ENCODE measurements around the gene NPFFR1.

The NPFFR1 gene, protein sequence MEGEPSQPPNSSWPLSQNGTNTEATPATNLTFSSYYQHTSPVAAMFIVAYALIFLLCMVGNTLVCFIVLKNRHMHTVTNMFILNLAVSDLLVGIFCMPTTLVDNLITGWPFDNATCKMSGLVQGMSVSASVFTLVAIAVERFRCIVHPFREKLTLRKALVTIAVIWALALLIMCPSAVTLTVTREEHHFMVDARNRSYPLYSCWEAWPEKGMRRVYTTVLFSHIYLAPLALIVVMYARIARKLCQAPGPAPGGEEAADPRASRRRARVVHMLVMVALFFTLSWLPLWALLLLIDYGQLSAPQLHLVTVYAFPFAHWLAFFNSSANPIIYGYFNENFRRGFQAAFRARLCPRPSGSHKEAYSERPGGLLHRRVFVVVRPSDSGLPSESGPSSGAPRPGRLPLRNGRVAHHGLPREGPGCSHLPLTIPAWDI

DNA sequence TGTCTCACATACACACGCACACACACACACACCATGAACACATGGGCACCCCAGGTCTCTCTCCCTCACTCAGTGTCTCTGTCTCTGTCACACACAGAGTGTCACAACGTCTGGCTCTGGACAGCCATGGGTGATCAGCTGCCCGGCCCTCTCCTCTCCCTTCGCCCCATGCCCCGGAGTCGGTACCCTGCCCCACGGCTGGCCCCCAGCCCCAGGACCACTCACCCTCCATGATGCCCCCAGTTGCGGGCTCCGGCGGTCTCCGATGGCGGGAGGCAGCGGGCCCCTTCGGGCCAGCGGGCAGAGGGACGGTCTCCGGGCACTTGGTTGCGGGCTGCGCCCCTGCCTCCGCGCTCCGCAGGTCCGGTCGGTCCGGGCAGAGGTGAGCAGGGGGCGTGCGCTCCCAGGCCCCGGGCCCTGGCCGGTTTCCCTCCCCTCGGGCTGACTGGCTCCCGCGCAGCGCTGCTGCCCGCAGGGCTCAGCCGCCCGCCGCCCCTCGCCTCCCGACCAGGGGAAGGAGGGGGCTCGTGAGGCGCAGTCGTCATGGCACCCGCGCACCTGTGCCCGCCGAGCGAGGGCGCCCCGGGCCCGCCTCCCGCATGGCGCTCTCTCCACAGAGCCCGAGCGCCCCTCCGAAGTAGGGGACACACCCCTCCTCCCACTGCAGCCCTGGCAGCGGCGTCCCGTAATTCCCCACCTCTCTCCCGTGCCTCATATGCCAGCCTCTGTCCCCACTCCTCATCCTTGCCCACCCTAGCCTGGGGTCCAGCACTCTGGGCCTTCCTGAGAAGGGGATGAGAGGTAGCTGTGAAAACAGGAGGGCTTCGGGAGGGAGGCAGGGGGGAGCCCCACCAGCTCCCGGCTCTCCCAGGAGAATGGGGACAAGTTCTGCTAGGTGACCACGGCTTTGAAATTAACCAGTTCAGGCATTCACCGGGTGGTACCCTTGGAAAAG lies at the start of gene NPFFR1:
NPFFR1 (minus strand) TSS at position 560 of the 955 bp plus-strand sequence; CDS start at position 232, 328 bp downstream.
- DNase-seq = no peak

DNA sequence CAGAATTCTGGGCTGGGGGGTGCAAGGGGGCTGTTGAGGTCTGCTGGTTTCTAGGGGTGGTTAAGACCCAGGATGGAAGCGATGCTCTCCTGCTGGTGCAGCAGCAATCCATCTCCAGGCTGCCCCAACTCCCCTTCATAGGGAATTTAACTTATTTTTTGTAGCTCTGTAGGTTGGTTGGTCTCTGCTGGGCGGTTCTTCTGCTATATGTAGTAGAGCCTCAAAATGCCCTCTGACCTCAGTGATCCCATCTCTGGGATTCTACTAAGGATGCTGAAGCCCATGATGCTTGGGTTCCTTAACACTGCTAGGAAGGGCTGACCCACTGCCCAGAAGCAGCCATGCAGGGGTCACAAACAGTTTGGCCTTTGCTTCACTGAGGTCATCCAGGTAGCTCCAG lies 49.5 kb upstream of the NPFFR1 start:
- DNase-seq = no peak

DNA sequence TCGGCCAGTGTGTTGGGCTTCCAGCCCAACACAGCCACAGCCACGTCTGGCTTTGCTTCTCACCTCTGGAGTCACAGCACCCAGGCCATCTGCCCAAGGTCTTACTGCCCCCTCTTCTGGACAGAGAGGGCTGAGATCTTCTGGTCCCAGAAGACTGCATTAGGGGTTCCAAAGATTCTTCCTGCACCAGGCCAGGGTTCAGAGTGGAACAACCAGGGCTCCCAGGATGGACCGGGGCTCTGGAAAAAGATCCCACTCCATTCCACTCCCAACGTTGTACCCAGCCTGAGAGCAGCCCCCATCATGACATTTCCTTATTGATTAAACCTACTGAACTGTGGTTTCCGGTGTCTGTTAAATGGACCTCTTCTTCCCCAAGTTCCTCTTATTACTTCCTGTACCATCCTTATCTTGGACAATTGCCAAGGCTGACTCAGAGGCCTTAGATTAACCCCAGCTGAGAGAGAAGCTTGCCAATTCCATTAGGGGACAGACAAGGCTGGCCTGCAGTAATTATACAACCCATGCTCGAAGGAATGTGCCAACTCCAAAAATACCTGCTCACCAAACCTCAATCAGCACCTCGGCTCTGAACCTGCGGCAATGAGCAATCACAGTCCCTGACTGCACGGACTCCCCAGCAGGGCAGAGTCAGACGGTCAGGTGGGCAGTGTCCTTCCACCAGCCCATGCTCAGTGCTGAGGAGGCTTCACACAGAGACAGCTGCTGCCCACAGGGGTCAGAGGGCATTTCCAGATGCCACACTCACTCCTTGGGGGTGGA lies 47.9 kb upstream of the NPFFR1 start:
- no peak for DNase-seq

DNA sequence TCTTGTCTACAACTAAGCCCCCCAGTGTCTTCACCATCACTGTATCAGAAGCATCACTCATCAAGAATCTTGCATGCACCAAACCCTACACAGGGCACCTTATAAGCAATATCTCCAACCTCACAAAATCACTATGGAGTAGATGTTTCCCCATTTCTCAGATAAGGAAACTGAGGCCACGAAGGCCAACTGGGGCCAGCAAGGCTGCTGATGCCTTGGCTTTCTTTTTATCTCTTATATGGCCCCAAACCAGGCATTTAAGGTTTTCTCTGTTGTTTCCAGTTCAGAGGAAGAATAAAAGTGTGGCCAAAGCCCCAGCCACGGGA lies 47.3 kb upstream of the NPFFR1 start:
- no peak for DNase-seq

DNA sequence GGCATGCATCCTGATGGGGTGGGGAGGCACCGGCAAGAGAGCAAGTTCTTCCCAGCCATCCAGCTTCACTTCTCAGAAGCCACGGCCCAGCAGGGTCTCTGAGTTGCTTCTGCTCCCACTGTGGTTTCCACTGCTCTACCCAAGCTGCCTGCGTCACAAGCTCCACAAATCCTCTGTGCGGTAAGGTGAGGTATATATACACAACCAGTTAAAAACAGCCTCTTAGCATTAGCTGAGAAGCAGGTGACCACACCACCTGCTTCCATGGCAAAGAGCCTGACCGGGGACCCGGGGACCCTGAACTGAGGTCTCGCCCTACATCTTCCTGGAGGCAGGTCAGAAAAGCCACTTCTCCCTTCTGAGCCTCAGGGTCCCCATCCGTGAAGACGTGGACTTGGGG lies 46.9 kb upstream of the NPFFR1 start:
- no peak for DNase-seq

DNA sequence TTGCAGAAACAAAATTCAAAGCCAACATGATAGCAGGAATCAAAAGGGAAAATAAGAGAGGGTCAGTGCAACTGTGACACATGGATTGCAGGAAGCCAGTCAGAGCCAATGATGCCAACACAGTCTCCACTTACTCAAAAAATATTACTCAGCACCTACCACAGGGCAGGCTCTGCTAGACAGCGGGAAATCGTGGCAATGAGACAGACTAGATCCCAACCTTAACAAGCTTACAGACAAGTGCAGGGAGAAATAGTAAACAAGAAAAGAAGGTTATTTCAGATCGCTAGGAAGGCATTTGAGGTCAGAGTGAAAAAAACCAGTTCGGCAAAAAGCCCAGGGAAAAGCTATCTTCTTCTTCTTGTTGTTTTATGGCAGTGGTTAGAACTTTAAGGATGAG lies 45.2 kb upstream of the NPFFR1 start:
- DNase-seq = no peak

DNA sequence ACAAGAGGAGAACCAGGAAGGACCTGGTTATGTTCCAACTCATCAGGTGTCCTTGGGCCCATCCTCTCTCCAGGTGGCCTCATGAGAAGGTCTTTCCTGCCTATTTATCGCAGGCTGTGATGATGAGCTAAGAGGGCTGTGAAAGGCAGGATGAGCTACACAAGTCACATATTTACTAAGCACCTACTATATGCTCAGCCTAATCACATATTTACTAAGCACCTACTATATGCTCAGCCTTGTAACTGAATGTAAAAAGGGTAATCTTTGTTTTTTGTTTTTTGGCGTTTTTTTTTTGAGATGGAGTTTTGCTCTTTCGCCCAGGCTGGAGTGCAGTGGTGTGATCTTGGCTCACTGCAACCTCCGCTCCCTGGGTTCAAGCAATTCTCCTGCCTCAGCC lies 44.2 kb upstream of the NPFFR1 start:
- DNase-seq = no peak

DNA sequence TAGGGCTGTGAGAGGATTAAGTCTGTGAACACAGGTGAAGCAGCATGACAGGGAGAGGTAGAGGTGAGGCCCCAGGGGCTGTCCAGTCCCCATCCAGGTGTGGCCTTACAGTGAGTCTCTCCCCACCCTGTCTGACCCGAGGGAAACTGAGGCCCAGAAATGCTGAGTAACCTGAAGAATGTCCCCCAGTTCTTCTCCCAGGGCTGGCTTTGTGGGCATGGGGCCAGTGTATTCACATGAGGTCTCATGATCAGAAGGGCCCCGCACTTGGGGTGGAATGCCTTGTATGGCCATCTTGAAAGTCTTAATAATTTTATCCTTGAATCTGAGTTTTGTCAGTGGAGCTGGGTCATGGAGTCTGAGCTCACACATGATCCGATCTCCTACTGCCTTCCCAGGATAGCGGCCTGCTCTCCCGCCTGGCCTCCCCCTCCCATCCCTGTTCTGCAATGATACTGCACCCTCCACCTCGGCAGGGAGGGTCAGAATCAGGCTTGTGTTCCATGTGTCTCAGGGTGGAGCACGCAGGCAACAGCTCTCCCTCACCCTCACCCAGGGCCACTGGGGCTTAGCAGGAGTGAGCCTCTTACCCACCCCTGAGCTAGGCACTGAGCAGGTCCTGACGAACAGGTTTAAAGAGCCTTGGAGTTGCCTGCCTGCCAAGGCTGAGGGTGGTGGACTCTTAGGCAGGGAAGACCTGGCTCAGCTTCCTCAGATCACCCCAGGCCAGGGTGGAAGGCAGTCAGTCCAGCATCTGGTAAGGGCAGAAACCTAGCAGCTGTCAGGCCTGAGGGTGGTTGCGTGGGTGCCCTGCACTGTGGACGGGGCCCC lies 41.4 kb upstream of the NPFFR1 start:
- no peak for DNase-seq

DNA sequence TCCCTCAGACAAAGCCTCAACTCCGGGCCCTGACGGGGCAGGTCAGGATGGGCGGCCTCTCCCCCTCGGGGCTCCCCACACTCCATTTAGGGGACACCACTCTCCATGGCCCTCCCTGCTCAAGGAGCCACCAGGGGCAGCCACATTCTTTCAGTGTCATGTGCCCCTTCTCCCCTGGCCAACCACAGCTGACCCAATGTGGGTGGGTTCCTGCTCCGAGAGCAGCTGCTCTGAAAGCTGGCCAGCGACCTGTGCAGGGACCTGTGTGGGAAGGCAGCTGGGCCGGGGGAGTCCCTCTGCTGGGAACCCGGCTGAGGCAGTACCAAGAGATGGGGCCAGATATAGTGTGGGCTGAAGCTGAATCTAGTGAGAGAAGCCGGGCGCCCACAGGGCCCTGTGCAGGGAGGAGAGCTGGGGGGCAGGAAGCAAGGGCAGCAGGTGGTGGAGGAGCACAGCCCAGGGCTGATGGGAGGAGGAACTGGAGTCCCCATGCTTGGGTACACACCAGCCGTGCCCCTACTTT lies 40.6 kb upstream of the NPFFR1 start:
- DNase-seq = no peak

DNA sequence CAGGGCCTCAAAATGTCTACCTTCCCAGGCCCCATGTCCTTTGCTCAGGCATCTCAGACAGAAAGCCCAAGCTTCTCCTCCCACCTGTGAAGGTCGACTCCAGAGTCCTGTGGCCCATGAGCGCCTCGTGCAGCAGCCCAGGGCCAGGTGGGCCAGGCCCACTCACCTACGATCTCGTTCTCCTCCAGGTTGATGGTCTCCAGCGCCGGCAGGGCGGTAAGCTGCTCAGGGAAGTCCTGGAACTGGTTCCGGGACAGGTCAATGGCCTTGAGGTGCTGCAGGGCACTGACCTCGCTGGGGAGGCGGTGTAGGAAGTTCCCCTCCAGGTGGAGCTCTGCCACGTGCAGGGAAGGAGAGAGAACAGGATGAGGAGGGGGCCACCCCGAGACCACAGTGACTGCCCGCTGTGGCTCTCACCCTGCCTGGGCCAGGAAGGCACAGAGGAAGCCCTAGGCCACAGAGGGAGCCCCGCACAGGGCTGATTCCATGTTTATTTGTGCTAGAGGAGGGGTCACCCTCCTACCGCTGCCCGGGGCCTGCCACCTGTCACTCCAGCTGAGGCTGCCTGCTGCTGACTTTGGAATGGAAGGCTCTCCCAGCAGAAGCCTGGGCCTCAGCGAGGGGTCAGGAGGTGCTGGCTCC lies 40.0 kb upstream of the NPFFR1 start:
- no peak for DNase-seq

DNA sequence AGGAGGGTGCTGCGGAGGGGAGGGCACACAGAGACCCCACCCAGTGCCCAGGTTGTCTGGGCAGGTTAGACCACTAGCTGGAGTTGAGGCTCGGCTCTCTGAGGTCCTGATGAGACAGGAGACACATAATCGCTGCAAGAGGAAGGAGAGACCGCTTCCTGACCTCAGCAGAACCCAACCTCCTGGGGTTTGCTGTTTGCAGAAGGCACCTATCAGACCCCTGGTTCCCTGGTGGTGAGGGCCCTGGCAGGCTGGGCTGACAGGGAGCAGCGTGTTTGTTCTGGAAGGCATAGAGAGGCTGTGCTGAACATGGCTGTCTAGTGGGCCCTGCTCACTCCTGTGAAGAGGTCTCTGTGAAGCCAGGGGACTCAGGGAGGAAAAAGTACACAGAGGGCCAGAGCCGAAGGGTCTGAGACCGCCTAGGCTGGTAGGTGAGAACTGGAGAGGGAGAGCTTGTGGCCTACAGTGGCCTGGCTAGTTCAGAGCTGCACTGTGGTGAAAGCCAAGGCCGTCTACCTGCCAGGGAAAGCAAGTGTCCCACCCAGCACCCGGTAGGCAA lies 39.4 kb upstream of the NPFFR1 start:
- no peak for DNase-seq

DNA sequence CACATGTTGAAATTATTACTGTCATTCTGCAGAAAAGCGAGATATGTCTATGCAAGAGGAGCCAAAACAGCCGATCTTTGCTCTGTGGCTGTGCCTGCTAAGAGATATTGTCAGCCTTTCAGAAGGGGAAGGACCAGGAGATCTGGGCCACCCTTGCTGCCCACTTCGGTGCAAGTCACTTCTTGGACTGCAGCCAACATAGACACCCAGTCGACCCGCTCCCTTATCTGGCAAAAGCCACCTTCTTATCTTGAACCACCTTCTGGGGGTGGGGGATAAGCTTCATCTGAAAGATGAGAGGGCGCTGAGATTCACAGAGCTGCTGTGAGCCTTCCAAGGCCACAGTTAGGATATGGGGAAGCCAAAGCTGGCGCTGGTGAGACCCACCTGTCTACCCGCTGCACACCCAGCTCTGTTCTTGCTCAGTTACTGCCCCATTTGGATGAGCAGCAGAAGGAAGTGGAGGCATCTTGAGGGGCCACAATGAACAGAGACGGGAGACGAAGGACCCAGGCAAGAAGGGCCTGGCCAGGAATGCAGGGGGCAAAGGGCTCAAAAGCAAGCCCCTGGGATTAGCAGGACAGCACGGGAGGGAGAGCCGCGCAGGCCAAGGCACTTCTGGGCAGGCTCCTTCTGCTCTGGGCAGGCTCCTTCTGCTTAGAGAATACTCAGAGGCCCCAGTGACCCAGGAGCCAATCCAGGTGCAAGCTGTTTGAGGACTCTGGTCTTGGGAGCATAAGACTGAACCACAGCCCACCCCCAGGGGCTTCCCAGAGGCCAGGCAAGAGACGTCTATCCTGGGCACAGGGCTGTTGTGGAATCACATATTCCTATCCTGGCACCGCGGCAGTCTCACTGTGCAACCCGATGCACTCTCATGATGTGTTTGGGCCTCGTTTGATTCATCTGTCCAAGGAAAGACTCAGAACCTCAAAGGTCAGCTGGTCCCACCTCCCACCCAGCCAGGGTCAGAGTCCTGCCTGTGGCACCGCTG lies 38.4 kb upstream of the NPFFR1 start:
- DNase-seq = no peak

DNA sequence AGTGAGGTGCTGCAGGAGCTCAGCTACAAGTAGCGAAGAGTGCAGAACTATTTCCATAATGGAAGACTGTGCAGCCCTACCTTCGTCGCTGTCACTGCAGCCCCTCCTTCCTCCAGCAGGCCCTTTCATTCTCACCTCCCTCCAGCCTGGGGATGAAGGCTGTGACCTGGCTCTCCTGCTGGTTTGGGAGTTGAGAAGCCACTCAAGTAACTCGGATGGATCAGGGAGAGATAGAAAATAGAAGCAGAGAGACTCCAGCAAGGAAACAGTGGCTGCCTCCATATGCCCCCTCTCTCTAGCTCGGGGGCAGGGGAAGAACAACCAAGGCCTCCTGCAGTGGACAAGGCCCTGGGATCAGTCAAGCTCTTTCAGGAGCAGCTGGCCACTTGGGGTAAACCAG lies 37.4 kb upstream of the NPFFR1 start:
- DNase-seq = no peak

DNA sequence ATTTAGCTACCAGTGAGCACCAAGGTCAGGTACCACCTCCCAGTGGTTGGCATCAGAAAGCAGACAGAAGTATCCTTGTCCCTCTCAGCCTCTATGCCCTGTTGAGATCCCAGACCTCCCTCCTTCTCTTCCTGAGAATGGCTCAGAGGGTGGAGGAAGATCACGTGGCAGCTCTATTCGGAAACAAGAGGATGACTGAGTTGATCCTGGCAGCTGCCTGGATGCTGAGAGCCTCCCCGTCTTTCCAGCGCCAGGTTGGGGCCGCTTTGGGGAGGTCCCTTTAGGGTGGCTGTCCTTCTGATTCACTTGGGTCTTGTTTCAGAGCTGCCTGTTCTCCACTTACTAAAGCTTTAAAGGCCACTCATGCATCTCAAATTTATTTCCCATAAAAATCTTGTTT lies 36.9 kb upstream of the NPFFR1 start:
- DNase-seq = peak in 1 of 2 experiments; percentile 31

DNA sequence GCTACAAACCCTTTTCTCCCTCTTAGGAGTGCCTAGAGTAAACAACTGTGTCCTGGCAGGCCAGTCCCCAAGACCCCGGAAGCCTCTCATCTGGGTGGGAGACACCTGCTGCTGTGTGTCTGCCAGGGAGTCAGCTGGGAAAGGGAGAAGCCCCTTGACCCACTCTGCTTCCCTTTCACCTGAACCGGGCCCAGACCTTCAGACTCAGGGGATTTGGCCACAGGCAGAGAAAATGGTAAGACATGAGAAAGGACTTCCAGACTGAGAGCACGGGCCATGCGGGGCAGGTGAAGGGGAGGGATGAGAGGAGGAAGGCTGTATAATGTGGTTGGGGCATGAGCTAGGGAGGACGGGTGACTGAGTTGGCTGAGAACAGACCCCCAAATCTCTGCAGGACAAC lies 36.0 kb upstream of the NPFFR1 start:
- no peak for DNase-seq

DNA sequence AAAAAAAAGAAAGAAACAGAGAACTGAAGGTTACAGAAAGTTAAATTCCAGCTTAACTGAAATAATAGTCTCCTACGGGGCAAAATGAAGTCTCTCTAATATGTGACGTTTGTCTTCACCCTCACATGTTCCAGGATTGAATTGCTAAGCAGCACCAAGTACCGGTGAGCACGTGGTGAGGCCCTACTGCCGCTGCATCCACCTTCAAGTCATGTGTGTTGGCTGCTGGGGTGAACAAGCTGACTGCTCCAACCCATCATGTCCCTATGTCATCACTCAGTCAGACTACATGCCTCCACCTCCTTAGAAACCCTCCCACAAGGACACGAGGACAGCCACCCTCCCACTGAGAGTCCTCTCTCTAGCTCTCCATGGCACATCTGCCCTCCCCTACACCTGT lies 35.4 kb upstream of the NPFFR1 start:
- DNase-seq = no peak

DNA sequence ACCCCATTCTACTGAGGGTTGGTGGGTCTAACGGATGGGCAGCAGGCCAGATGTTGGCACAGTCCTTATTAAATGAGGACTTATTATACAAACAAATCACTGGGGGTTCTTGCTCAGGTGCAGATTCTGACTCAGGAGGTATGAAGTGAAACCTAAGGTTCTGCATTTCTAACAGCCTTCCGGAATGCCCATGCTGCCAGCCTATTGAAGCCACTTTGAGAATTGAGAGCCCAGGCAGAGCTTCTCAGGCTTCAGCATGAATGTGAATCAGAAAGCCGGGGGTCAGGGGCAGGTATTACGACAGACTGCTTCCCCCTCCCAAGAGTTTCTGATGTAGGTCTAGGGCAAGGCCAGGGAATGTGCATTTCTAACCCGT lies 34.1 kb upstream of the NPFFR1 start:
- DNase-seq = no peak

DNA sequence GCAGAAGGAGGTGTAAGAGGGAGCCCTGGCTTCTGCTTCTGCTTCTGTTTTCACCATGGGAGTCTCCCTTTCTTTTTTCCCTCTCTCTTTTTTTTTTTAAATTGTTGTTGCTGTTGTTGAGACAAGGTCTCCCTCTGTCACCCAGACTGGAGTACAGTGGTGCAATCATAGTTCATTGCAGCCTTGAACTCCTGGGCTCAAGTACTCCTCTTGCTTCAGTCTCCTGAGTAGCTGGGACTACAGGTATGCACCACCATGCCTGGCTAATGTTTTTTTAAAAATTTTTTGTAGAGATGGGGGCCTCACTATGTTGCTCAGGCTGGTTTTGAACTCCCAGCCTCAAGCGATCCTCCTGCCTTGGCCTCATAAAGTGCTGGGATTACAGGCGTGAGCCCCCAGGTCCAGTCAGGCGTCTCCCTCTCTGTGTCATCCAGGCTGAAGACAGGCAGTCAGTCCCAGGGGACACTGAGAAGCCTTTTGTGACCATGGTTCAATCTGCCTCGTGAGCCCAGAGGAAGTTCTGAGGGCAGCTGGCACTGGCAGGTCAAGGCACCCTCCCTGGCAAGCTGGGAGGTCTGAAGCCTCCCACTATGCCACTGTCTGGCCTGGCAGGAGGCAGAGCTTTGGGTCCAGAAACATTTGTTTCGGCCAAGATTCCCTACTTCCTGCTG lies 33.6 kb upstream of the NPFFR1 start:
- DNase-seq = no peak

DNA sequence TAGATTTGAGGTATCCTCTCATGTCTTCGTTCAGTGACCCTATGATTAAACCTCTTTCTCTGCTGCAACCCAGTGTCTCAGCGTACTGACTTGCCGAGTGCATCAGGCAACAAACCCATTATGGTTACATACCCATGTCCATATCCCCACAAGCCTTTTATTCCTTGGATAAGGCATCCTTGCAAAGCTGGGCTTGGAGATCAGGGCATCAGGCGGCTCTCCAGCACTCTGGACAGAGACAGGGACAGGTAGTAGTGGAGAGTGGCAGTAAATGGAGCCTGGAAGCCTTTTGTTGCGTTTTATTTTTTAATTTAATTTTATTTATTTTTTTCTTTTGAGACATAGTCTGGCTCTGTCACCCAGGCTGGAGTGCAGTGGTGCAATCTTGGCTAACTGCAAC lies 32.0 kb upstream of the NPFFR1 start:
- DNase-seq = no peak

Data from NCI-H187 (cell line).